Forelimb muscle (tissue), 1 donor: ENCODE results near the gene PPFIBP1. TPM values are rescaled to one million over a fixed set of nuclear protein-coding genes. Genes with fewer than 3 reads are reported as not detected.

Experiments
- DNase-seq: peaks from one replicate; pipeline ENCODE4 v3.0.0-alpha.2; 2013; ENCODE audit warnings: low read depth
- polyA plus RNA-seq: library from polyadenylated mRNA; unstranded; fragments of 120-200 nt; gene quantifications from one replicate; pipeline ENCODE4 v1.2.1, GENCODE V29; 2013; ENCODE audit not compliant: insufficient read length

The PPFIBP1 gene
- polyA plus RNA-seq, 1 donor: 28.1 TPM

DNA sequence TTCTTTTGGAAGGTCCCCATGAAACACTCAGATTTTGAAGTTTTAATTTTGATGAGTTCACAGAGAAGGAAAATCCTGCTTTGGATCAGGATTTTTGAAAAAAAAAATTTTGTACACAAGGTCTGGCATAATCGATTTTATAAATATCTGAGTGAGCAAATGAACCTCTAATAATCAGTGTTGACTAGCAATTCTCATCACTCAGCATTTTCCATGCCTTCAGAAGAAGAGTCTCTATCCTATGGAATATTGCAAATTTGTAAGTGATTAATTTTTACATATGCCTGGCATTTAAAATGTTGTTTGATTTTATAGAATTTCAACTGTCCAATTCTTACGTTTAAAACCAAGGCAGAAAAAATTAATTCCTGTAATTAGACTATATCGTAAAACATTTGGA lies 141.7 kb downstream of the PPFIBP1 start:
- no peak for DNase-seq

GRCh38 chr12:27666510-27666909 lies 142.5 kb downstream of the PPFIBP1 start:
- DNase-seq: no peak

GRCh38 chr12:27667540-27667939 lies 143.5 kb downstream of the PPFIBP1 start:
- DNase-seq: no peak

DNA sequence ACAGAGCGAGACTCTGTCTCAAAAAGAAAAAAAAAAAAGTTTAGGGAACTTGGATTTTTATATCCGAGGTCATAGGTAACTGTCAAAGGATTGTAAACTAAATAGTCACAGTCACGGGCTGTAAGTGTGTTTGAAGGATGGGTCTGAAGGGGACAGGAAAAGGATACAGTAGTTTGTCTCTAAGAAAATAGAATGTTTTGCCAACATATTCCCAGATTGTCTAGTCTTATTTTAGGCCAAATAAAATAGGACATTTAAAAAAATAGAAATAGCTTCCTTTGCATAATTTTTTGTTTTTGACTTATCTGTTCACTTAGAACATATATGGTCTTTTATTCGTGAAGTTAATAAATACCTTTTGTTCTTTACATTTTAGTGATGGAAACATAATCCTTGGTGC lies 148.0 kb downstream of the PPFIBP1 start:
- no peak for DNase-seq

- peak; percentile 63 for DNase-seq
These were observed 148.6 kb downstream of the PPFIBP1 start for GRCh38 chr12:27672643-27673042.

GRCh38 chr12:27673101-27673718 lies 149.2 kb downstream of the PPFIBP1 start:
- peak; percentile 60 for DNase-seq

- no peak for DNase-seq
These were observed 151.0 kb downstream of the PPFIBP1 start for GRCh38 chr12:27674989-27675388.

- DNase-seq: no peak
These were observed 156.6 kb downstream of the PPFIBP1 start for GRCh38 chr12:27680619-27681018.

DNA sequence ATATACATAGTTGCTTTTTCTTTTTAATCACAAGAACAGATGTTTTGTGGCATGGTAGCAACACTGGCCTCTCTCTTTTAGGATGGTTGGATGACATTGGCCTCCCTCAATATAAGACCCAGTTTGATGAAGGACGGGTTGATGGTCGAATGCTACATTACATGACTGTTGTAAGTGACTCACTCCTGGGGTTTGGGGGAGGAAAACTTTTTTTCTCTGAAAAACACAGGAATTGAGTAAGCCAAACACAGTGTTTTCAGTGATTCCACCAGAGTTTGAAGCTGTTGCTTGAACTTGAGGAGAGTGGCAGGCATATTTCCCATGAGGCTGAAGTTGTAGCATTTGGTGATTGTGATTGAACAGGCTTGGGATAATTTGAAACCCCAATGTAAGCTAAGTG lies 158.5 kb downstream of the PPFIBP1 start:
- DNase-seq: no peak

DNA sequence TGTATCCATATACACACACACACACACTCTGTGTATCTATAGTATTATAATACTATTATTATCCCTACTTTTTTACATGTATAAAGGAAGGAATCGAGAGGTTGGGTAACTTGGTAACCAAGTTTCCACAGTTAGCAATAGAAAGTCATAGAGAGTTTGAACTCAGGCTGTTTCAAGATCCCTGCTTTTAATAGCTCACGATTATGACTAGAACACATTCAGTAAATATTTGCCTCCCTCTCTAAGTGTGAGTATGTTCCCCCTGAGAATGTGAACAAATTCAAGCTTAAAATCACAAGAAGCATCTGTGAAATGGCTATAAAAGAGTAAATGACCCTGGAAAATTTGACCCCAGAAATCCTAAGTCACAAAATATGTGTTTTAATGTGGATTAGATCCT lies 161.3 kb downstream of the PPFIBP1 start:
- no peak for DNase-seq

GRCh38 chr12:27686147-27686546 lies 162.1 kb downstream of the PPFIBP1 start:
- DNase-seq: no peak

- no peak for DNase-seq
These were observed 164.7 kb downstream of the PPFIBP1 start for GRCh38 chr12:27688671-27689070.

DNA sequence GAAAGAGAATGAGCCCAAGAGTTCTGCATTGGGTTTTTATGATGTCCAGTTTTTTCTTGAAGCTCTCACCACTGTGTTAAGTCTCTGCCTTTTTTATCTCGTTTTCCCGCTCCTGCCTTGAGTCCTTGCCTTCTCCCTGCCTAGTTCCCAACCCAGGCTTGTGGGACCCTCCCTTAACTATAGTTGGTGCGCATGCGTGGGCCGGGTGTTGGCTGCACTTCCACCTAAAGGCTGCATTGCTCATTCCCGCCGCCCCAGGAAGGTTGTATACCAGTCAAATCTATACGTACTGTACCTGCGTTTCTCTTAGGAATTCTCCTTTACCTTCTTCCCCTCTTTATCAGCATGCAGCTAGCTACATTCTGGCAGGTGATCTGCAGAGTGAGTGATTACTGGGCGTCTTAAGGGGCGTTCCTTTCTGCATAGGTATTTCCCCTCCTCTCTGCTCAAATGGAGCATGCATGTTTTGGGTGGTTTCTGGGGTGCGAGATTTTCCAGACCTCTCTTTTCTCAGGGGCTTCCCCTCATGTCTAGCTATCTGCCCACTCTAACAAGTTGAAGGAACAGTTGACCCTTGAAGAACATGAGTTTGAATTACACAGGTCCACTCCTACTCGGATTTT lies 165.7 kb downstream of the PPFIBP1 start:
- DNase-seq: no peak

DNA sequence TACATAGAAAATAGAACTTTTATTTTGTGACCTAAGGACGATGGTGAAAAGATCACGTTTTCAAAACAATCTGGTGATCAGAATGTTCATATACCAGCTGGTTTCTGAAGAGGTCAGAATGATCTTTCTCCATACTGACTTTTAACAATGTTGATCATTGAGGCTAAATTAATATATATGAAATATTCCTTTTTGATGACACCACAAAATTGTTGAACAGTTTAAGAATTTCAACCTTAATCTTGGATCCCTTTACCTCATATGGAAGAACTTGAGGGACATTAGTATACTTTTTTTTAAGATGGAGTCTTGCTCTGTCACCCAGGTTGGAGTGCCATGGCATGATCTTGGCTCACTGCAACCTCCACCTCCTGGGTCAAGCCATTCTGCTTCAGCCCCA lies 169.4 kb downstream of the PPFIBP1 start:
- no peak for DNase-seq

- no peak for DNase-seq
These were observed 171.7 kb downstream of the PPFIBP1 start for GRCh38 chr12:27695556-27696292.

- DNase-seq: no peak
These were observed 172.3 kb downstream of the PPFIBP1 start, which contains the start of gene REP15 for GRCh38 chr12:27696293-27696652. Gene REP15 (plus strand): TSS chr12:27696447. CDS start chr12:27696563, 116 bp downstream.

DNA sequence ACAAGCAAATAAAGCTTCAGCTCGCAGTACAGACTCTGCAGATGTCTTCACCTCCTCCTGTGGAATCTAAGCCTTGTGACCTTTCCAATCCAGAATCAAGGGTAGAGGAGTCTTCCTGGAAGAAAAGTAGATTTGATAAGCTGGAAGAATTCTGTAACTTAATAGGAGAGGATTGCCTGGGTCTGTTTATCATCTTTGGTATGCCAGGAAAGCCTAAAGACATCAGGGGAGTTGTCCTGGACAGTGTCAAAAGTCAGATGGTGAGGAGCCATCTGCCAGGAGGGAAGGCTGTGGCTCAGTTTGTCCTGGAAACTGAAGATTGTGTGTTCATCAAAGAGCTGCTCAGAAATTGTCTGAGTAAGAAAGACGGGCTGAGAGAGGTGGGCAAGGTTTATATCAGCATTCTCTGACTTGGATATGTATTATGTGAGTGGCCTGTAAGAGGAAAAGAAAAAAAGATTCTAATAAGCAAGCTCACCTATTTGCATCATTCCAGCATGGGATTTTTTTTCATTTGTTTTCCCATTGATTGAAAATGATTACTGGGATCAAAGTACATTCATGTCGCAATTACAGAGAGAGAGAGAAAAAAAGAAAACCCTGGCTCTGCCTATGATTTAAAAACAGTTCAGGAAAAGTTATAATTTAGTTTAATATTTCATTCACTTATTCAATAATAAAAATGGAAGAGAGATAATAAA lies 173.0 kb downstream of the PPFIBP1 start:
- no peak for DNase-seq

DNA sequence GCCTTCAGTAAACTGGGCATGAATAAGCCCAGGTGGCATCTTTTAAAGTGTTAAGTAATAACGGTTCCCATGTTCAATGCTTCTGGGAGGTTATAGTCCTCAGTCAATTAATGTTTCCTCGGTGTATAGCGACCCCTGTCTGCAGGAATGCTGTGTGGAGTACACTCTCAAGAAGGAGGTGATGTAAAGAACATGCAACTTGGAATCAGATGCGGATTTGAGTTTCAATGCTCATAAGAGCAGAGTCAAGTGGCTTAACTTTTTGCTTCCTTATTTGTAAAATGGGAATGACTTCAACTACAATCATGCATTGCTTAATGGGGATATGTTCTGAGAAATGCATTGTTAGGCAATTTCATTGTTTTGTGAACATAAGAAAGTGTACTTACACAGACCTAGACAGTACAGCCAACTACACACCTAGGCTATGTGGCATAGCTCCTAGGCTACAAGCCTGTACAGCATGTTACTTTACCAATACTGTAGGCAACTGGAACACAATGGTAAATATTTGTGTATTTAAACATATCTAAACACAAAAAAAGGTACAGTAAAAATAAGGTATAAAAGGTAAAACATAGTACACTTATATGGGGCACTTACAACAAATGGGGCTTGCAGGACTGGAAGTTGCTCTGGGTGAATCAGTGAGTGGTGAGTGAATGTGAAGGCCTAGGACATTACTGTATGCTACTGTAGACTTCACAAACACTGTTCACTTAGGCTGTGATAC lies 179.9 kb downstream of the PPFIBP1 start:
- DNase-seq: peak; percentile 53

GRCh38 chr12:27705263-27705662 lies 181.3 kb downstream of the PPFIBP1 start:
- DNase-seq: no peak

DNA sequence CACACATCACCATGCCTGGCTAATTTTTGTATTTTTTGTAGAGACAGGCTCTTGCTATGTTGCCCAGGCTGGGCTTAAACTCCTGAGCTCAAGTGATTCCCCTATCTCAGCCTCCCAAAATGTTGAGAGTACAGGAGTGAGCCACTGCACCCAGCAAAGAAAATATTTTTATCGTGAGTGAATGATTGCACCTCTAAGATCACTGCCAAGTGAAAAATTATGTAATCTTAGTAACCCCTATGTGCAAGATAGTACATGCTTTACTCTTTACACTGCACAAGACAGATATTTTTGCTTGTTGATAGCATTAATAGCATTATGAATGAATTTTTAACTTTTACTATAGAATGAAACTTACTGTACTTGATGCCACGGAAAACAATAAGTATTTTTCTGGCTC lies 183.2 kb downstream of the PPFIBP1 start:
- no peak for DNase-seq

- DNase-seq: no peak
These were observed 185.4 kb downstream of the PPFIBP1 start for GRCh38 chr12:27709212-27709931.
